Fibroblast of the conjunctiva (primary cell): Measurements from ENCODE around the gene TROAP.
"Not testable (repeated sequence)": the region's sequence is repeated elsewhere in the genome, so short reads cannot be mapped to it uniquely, and the experiment has no call there.

Experiments used
- DNase-seq: peaks from one replicate; pipeline ENCODE4 v3.0.0-alpha.2; 2010; ENCODE audit warnings: low read depth

Gene TROAP

DNA sequence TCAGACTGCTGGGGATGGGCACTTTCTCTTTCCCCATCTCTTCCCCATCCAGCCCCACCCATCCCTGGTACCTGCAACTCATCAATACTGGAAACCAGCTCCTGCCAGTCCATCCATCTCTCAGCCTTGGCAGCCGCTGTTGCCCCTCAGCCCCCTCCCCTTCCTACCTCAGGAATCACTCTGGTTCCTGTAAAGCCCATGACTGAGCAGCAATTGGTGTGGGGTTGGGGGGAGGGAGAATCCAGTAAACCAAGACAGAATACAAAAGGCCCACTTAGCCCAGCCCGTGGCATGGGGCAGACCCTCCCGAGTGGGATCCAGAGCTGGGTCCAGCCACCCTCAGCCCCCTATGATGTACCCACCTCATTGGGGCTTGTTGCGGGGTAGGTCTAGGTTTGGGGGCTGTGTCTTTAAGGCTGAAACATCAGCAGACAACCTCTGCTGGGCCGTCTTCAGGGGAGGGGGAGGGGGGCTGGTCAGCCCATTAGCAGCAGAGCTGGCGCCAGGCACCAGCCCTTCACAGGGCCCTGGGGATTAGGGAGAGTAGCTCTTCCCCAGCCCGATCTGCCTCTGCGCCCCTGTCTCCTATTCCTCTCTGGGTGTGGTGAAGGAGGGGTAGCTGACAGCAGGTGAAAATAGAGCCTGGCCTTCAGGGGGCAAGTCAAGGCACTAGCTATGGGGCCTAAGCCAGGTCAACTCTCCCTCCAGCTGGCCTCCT, 28.8 kb upstream of the TROAP start:
- no peak for DNase-seq

DNA sequence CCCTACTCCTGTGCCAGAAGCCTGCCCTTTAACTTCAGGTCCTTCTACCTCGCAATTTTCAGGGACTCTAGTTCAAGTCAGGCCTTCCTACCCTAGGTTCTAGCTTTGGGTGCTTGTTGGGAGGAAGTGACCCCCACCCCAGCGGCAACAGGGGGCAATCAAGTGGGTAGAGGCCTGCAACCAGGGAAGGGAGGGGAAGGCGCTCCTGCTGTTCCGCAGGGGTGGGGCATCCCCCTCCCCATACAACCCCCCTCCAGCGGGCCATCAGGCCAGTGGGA, 28.3 kb upstream of the TROAP start:
- DNase-seq: no peak

DNA sequence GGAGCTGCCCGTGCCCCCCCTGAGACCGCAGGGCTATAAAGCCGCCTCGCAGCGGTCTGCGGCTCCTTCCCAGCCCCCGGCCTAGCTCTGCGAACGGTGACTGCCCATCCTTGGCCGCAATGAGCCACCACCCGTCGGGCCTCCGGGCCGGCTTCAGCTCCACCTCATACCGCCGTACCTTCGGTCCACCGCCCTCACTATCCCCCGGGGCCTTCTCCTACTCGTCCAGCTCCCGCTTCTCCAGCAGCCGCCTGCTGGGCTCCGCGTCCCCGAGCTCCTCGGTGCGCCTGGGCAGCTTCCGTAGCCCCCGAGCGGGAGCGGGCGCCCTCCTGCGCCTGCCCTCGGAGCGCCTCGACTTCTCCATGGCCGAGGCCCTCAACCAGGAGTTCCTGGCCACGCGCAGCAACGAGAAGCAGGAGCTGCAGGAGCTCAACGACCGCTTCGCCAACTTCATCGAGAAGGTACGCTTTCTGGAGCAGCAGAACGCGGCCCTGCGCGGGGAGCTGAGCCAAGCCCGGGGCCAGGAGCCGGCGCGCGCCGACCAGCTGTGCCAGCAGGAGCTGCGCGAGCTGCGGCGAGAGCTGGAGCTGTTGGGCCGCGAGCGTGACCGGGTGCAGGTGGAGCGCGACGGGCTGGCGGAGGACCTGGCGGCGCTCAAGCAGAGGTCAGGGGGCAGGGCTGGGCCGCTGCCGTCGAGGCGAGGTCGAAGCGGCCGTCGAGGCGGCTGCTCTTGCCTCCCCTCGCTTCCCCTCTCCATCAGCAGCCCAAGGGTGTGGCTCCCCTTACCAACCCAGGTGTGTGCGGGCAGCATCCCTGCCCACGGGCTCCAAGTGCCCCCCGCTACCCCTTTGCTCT, 27.7 kb upstream of the TROAP start, which contains the start of gene PRPH:
Gene PRPH (plus strand): TSS at position 66 of the 855 bp plus-strand sequence. CDS start 54 bp downstream, at position 120.
- no peak for DNase-seq

DNA sequence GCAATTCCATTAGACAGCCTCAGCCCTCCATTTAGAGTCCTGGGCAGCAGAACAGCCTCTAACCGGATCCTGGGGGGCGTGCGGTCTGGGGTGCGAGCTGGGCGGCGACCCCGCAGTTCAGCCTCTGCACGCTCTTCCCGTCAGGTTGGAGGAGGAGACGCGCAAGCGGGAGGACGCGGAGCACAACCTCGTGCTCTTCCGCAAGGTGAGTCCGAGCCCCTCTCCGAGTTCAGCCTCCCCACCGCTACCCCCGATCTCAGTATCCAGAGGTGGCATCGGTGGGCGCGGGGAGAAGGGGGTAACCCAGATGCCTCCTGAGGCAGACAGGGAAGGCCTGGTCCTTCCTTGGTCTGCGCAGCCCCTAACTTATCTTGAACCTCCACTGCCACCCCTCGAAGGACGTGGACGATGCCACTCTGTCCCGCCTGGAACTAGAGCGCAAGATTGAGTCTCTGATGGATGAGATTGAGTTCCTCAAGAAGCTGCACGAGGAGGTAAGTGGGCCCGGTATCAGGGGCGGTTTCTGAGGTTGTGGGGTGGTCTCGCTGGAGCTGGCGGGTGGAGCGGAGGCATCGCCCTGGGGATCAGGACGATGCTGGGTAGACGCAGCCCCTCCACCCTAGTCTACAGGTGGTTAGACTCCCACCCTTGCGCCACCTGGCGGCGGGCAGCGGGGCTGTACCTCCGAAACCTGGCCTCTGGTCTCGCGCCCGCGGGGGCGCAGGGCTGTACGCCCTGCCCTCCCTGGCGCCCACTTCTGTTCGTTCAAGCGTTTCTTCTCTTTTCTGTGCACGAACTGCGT, 26.8 kb upstream of the TROAP start:
- no peak for DNase-seq

DNA sequence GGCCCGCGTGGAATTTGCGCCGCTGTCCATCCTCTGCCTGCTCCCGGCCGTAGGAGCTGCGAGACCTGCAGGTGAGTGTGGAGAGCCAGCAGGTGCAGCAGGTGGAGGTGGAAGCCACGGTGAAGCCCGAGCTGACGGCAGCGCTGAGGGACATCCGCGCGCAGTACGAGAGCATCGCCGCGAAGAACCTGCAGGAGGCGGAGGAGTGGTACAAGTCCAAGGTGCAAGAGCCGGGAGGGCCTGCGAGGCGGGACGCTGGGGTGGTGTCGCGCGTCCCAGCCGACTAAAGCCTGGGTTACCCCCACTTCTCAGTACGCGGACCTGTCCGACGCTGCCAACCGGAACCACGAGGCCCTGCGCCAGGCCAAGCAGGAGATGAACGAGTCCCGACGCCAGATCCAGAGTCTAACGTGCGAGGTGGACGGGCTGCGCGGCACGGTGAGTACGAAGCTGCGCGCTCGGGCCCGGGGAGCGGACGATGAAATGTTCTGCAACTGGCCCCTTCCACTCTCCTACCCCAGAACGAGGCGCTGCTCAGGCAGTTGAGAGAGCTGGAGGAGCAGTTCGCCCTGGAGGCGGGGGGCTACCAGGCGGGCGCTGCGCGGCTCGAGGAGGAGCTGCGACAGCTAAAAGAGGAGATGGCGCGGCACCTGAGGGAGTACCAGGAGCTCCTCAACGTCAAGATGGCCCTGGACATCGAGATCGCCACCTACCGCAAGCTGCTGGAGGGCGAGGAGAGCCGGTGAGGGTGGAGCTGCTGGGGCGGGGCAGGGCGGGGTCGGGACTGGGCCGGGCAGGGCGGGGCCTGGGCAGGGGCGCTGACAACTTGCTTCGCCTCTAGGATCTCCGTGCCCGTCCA, 26.0 kb upstream of the TROAP start:
- DNase-seq: no peak

DNA sequence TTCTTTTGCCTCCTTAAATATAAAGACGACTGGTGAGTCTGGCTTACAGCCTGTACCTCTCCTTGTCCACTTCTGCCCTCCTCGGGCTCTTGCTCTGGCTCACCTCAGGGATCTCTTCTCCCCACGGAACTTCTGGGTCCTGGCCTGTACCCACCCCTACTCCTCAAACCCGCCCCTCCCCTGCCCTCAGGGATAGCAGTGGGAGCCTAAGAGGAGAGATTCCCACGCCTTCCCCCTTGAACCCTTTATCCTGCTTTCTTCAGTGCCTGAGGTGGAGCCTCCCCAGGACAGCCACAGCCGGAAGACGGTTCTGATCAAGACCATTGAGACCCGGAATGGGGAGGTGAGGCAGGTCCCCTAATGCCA, 25.4 kb upstream of the TROAP start:
- no peak for DNase-seq

DNA sequence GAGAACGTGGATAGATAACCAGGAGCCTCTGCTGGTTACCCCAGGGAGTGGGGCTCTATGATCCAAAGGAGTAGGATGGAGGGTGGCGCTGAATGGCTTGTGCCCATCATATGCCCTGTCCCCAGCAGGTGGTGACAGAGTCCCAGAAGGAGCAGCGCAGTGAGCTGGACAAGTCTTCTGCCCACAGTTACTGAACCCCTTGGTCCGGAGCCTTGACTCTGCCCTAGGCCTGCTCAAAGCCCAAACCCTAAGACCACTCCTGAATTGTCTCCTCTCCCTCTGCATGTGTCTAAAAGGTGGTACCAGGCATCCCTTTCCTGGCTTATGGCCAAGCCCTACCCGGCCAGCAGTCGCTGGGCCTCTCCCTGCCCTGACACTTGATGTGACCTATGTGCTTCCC, 24.9 kb upstream of the TROAP start:
- no peak for DNase-seq

DNA sequence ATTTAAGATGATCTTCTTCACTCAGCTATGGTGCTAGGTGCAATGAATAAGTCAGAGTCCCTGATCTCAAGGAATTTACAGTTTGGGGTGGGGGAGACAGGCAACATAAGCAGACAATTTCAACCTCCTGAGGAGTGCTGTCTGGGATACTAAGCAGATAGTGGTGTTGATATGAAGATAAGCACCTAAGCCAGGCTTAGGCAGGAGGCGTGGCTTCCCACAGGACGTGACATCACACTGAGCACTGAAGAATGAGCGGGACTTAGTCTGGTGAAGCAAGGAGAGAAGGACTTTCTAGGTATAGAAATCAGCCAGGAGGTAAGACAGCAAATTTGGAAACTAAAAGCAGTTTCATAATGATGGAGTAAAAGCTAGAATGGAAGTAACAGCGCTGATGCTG, 21.3 kb upstream of the TROAP start:
- no peak for DNase-seq

DNA sequence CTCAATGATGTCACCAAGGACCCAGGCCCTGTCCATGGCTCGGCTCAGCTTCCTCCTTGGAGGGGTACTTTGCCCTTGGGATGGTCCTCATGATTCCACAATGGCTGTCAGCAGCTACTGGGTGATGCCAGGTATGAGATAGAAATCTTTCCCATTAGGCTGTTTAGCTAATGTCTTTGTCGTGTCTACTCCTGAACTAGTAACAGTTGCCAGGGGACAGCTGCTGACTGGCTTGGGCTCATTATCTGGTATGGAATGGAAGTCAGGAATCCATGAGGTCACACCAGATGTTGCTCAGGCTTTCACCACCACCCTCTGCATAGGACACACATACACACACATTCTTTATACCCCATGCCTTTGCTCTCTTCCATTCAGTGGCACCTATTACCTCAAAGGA, 18.9 kb upstream of the TROAP start:
- DNase-seq: no peak

DNA sequence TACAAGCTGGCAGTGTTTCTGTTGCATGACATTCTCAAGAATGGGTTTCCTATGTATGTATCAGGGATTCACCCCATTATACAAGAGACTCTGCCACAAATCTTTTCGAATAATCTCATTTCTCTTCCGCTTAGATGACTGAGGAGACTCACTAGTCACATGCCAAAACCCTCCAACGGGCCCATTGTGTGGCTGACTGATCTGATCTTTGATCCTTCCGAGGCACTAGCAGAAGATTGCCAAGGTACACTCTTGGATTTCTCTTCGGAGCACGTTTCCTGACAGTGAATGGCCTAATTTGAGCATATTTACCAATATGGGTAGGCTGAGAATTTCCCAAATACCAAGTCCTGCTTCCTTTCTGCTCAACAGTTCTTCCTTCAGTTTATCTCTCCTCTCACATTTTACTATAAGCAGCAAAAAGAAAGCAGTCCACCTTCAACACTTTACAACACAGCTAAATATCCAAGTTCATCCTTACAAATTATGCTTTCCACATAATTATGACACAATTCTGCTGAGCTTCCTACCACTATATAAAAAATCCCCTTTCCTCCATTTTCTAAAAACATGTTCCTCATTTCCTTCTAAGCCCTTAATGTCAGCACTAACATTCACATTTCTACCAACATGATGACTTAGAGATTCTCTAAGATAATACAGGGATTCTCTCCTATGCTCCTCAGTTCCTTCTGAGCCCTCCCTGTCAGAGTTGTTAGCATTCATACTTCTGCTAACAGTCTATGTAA, 17.1 kb upstream of the TROAP start:
- DNase-seq: no peak

DNA sequence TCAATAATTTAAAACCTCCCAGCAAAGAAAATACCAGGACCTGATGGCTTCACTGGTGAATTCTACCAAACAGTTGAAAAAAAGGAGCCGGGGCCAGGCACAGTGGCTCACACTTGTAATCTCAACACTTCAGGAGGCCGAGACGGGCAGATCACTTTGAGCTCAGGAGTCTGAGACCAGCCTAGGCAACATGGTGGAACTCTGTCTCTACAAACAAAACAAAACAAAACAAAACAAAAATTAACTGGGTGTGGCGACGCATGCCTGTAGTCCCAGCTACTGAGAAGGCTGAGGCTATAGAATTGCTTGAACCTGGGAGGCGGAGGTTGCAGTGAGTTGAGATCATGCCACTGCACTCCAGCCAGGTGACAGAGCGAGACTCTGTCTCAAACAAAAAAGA, 13.7 kb upstream of the TROAP start:
- no peak for DNase-seq

DNA sequence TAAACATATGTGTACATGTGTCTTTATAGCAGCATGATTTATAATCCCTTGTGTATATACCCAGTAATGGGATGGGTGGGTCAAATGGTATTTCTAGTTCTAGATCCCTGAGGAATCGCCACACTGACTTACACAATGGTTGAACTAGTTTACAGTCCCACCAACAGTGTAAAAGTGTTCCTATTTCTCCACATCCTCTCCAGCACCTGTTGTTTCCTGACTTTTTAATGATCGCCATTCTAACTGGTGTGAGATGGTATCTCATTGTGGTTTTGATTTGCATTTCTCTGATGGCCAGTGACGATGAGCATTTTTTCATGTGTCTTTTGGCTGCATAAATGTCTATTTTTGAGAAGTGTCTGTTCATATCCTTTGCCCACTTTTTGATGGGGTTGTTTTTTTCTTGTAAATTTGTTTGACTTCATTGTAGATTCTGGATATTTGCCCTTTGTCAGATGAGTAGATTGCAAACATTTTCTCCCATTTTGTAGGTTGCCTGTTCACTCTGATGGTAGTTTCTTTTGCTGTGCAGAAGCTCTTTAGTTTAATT, 12.5 kb upstream of the TROAP start:
- DNase-seq: not testable (repeated sequence)

DNA sequence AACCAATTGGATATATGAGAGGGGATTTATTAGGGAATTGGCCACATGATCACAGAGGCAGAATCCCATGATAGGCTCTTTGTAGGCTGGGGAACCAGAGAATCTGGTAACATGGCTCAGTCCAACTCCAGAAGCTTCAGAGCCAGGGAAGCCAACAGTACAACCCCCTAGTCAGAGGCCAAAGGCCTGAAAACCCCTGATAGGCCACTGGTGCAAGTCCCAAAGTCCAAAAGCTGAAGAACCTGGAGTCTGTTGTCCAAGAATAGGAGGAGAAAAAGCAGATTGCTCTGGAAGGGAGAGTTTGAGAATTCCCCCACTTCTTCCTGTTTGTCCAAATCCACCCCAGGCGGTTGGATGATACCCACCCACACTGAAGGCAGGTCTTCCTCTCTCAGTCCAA, 8.2 kb upstream of the TROAP start:
- DNase-seq: no peak

DNA sequence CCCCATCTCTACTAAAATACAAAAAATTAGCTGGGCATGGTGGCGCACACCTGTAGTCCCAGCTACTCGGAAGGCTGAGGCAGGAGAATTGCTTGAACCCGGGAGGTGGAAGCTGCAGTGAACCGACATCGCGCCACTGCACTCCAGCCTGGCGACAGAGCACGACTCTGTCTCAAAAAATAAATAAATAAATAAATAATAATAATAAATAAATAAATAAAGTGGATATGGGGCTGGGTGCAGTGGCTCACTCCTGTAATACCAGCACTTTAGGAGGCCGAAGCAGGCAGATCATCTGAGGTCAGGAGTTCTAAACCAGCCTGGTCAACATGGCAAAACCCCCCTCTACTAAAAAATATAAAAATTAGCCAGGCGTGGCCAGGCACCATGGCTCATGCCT, 5.9 kb upstream of the TROAP start:
- DNase-seq: not testable (repeated sequence)

DNA sequence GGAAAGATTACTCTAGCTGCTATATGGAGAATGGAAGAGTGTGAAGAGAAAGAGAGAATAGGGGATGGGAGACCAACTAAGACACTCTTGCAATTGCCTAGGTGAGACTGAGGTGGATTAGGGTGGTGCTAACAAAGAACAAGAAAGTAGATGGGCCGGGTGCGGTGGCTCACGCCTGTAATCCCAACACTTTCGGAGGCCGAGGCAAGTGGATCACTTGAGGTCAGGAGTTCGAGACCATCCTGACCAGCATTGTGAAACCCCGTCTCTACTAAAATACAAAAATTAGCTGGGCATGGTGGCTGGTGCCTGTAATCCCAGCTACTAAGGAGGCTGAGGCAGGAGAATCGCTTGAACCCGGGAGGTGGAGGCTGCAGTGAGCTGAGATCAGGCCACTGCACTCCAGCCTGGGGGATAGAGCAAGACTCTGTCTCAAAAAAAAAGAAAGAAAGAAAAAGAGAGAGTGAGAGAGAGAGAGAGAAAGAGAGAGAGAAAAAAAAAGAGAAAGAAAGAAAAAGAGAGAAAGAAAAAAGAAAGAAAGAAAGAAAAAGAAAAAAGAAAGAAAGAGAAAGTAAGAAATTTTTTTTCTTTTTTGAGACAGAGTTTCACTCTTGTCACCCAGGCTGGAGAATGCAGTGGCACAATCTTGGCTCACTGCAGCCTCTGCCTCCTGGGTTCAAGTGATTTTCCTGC, 2.5 kb upstream of the TROAP start:
- not testable (repeated sequence) for DNase-seq

DNA sequence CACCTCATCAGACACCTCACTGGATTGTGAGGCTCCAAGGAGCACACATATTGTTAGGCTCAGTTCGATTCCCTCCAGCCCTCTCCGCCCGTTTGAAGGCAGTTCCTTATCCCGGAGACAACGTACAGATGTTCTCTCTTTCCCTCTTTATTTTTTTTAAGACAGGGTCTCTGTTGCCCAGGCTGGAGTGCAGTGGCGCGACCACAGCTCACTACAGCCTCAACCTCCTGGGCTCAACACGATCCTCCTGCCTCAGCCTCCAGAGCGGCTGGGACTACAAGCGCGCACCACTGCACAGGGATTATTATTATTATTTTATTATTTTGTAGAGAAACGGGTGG, 718 bp upstream of the TROAP start:
- no peak for DNase-seq

DNA sequence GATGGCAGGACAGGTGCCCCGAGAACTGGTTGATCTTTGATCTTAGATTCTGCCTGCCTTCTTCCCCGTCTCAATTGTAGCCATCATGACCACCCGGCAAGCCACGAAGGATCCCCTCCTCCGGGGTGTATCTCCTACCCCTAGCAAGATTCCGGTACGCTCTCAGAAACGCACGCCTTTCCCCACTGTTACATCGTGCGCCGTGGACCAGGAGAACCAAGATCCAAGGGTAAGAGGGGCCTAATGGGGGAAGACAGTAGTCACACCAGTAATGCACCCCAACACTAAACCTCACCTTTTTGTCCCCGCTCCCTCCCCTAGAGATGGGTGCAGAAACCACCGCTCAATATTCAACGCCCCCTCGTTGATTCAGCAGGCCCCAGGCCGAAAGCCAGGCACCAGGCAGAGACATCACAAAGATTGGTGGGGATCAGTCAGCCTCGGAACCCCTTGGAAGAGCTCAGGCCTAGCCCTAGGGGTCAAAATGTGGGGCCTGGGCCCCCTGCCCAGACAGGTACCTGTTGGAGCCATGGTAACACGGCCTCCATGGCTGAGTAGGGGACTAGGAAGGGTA, 556 bp downstream of the TROAP start:
- no peak for DNase-seq

DNA sequence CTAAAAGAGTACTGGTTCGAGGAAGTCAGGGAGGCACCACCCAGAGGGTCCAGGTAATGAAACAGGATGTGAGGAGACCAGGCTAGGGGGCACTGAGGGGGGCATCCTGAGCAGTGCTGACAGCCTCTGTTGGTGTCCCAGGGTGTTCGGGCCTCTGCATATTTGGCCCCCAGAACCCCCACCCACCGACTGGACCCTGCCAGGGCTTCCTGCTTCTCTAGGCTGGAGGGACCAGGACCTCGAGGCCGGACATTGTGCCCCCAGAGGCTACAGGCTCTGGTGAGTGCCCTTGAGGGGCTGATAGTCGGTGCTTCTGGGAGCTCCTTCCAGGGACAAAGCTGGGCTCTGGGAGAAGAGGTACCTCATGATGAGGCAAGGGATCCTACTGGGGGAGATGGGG, 2.6 kb downstream of the TROAP start:
- DNase-seq: no peak

DNA sequence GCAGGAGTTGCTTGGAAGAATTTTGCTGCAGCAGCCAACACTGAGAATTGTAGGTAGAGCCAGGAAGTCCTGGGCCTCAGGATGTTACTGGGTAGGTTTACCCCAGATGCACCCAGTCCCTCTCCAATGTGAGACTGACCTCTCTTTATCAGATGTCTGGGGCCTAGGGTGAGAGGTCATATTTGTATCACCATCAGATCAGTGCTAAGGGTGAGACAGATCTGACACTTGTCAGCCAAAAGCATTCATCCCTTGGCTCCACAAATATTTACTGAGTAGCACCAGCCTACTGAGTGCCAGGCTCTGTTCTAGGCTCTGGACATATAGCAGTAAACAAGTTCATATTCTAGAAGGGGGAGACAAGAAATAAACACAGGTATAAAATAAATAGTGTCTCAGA, 4.3 kb downstream of the TROAP start:
- no peak for DNase-seq

DNA sequence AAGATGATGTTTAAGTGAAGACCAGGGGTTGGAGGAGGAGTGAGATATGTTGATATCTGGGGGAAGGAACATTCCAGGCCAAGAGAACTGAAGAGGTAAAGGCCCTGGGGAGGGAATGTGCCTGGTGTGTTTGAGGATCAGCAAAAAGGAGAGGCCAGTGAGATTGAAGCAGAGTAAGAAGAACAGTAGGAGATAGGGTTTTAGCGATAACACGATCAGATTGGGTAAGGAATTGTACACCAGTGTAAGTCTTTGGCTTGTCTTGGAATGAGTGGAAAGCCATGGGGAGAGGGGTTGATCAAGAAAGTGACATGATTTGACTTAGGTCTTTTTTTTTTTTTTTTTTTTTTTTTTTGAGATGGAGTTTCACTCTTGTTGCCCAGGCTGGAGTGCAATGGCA, 4.8 kb downstream of the TROAP start:
- no peak for DNase-seq
